HG03521 (cell line): Measurements from ENCODE around the gene SAC3D1.
"Not testable (repeated sequence)": the region's sequence is repeated elsewhere in the genome, so short reads cannot be mapped to it uniquely, and the experiment has no call there.

Experiments used
- ATAC-seq: cut with Tn5 transposase; IDR thresholded peaks from one replicate; pipeline ENCODE4 v1.9.1; 2021; ENCODE audit warnings: mild to moderate bottlenecking, moderate library complexity; ENCODE audit not compliant: unreplicated experiment

The SAC3D1 gene

DNA sequence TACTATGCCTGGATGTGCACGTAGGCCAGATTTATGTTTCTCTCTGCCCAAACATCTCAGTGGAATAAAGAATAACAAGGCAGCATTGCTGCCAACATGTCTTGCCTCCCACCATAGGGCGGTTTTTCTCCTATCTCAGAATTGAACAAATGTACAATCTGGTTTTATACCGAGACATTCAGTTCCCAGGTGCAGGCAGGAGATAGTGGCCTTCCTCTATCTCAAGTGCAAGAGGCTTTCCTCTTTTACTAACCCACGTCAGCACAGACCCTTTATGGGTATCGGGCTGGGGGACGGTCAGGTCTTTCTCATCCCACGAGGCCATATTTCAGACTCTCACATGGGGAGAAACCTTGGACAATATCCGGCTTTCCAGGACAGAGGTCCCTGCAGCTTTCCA, 17.5 kb upstream of the SAC3D1 start:
- not testable (repeated sequence) for ATAC-seq

DNA sequence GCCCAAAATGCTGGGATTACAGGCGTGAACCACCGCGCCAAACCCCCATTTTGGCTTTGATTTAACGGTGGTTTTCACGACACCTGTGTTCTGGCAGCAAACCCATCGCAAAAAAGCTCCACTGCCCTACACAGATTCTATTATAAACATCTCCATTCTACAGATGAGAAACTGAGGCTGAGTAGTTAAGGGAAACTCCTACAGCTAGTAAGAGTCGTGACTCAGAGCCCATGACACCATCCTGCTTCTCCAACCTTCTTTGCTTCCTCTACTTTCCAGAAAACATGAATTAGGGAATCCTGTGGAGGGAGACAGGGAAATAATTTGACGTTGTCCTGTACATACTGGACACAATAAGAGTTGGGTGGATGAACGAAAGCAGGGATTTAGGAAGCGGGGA, 14.2 kb upstream of the SAC3D1 start:
- no peak for ATAC-seq

DNA sequence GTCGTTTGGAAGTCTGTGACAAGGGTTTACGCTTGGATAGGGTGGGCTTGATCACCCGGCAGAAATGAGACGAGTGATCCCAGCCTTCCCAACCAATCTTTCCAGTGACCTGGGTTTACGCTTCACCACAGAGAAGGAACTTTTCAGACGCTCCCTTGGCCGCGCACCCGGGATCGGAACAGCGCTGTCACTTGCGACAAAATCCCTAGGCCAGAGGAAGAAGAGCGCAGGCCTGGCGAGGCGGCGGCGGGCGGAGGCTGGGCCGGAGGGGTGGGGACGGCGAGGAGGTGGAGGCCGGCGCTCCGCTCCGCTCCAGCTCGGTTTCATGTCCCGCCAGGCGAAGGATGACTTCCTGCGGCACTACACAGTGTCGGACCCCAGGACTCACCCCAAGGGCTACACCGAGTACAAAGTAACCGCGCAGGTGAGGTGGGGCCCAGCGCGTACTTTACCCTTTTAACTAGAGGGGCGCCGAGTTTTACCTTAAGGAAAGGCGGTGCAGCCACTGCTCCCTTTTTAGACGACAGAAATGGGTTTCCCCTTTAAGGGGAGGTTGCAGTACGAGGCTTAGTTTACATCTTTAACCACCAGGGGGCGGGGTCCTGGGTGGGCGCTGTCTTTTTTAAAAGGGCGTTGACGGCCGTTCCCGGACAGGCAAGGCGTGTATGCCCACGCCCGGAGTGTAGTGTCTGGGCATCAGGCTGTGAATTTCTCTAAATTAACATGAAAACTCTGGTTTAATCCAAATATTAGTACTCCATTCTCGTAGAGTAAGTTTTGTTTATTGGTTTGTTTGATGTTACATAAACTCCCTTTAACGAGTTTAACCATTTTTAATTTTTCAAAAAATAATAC, 13.6 kb upstream of the SAC3D1 start, which contains the start of gene SNX15:
SNX15 (plus strand) TSS at position 227 of the 855 bp plus-strand sequence; CDS start at position 326, 99 bp downstream.
- peak; percentile 83 for ATAC-seq

DNA sequence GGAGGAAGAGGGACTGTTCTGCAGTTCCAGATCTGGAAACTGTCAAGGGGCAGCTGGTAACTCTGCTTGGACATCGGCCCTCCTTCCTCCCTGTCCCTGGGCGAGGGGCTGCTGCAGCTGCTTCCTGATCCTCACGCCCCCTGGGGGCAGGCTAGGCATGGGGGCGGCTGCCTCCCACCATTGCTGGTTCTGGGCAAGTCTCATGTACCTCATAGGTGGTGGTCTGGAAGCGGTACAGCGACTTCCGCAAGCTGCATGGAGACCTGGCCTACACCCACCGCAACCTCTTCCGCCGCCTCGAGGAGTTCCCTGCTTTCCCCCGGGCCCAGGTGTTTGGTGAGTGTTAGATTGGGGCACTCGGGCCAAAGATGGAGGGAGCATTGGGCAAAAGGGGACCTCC, 8.8 kb upstream of the SAC3D1 start:
- ATAC-seq, result no peak

DNA sequence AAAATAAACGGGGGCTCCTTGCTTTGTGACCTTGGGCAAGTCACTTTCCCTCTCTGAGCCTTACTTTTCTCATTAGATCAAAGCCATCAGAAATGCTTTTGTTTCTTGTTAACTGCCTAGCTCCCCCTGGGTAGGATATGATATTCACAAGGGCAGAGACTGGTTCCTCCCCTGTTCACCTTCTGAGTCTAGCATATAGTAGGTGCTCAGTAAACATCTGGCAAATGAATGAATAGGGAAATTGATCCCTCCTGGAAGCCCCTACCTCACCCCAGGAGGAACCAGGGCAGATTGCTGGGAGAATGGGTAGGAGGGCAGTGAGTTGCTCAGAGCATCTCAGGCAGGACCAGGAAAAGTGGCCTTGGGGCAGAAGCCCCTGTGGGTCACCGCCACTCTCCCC, 6.6 kb upstream of the SAC3D1 start:
- no peak for ATAC-seq

DNA sequence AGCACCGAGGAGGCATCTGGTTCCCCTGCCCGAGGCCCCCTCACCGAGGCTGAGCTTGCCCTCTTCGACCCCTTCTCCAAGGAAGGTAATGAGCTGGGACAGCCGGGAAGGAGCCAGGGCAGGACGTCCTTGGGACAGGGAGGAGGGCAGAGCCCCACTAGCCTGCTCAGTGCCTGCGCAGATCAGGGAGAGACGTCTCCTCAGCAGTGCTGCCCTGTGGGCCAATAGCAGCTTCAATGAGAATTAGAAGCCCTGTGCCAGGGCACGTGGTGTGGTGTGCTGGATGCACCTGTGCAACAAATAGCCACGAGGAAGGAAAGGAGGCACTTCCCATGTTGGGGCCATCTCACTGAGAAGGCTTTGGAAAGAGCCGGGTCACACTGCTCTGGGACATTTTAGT, 5.4 kb upstream of the SAC3D1 start:
- ATAC-seq, result no peak

DNA sequence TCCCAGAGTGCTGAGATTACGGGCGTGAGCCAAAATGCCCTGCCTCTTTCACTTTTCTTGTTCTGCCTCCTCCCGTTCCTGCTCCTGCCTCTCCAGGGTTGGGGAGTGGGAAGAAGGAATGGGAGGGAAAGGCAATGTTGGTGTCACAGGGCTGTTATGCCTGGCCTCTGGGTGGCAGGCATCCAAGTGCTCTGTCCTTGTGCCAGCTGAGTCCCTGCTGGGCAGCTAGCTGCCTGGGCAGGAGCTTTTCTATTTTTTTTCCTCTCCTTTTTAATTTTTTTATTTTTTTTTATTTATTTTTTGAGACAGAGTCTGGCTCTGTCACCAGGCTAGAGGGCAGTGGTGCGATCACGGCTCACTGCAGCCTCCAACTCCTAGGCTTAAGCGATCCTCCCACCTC, 4.1 kb upstream of the SAC3D1 start:
- no peak for ATAC-seq

DNA sequence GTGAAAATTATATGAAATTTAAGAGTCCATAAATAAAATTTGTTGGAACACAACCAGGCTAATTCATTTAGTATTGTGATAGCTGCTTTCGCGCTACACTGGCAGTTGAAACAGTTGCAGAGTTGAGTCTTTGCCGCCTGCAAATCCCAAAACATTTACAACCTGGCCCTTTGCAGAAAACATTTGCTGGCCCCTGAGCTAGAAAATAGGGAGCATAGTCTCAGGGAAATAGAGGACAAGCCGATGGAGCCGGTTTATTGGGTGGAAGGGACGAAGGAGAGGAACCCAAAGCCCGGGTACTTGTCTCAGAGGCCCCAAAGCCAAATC, 527 bp upstream of the SAC3D1 start:
- ATAC-seq, result no peak

DNA sequence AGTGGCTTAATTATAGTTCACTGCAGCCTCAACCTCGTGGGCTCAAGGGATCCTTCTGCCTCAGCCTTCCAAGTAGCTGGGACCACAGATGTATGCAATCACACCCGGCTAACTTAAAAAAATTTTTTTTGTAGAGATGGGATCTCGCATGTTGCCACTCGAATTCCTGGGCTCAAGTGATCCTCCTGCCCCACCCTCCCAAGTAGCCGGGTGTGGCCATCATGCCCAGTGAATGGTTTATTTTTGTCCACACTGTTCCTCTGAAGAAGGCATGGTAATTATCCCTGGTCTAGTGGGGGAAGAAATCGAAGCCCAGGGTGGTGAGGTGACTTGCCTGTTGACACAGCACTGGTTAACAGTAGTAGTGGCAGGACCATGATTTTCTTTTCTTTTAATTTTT, 1.9 kb downstream of the SAC3D1 start:
- no peak for ATAC-seq

DNA sequence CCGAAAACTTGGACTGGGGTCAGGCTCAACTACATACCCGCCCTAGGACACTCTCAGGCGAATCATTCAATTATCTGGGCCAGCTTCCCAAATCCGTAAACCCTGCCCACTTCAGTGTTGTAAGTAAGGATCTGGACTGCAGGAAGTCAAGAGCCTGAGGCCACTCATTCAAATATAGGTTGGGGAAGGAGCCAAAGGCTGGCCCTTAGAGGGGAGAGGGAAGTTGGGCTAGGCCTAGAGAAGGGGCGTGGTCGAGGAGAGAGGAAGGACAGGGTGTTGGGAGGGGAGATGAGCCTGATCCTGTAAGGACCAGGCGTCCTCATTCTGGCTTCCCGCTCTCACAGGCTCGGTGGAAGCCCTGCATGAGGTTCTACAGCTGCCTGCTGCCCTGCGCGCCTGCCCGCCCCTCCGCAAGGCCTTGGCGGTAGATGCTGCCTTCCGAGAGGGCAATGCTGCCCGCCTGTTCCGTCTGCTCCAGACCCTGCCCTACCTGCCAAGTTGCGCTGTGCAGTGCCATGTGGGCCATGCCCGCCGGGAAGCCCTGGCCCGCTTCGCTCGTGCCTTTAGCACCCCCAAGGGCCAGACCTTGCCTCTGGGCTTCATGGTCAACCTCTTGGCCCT, 3.0 kb downstream of the SAC3D1 start:
- no peak for ATAC-seq

DNA sequence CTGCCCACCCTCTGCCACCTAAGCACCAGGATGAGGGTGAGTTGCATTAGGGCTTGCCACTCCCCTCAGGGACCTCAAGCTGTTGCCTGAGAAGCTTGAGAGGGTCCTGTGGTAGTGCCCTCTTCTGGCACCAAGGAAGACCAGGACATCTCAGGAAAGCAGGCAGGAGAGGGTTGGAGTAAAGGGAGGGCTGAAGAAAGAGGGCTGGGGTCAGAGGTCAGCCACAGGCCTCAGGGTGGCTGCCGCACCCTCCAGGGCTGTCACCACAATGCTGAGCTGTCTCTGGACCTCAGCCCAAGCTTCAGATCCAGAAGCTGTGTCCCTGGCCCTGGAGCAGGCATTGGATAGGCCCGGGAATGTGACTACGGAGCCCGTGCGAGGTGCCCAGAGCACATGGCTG, 4.1 kb downstream of the SAC3D1 start:
- no peak for ATAC-seq

DNA sequence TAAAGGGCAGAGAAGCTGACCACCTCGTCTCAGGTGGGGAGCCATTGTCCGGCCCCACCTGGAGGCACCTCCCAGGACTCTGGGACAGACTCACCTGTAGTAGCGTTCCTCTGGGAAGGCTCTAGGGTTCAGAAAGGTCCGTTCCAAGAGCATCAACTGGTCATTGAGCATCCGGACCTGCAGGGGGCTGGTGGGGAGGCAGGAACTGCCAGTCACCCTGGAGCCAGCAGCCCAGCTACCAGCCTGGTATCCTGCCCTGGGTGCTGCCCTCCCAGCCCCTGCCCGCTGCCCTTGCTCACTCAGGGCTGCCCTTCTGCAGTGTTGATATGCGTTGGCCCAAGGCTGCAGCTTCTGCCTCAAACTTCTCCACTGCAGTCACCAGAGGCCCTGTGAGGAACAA, 4.7 kb downstream of the SAC3D1 start:
- no peak for ATAC-seq

DNA sequence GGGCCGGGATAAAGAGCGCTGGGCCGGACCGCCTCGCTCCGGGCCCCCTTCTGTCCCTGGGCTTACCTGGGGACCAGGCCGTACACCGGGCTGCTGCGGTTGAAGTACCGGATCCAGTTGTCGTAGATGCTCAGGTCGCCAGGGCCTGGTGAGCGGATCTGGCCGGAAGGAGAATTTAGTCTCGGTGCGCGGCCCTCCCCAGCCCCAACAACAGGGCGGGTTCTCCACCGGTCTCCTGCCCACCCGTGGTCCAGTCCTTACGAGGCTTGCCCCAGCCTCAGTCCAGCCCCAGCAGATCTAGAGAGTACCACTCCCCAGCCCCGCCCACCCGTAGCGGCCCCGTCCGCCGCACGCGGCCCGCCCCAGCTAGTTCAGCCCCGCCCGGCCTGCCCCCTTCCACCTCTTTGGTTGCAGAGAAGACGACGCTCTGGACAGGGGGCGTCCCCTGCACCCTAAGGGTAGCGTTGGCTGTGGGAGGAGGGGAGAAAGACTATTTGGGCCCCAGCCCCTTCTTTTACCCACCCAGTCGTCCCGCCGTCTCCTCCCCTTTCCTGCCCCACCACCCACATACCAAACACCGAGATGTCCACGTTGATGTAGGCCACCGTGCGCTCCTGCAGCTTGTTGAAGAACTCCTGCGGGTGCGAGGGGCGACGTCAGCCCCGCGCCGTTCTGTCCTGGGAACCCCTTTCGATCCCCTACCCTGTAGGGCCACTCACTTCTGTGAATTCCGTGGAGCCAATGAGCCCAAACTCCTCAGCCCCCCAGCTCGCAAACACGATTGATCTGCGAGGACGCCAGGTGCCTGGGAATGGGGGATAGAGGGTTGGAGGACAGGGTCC, 6.8 kb downstream of the SAC3D1 start:
- ATAC-seq, result no peak

DNA sequence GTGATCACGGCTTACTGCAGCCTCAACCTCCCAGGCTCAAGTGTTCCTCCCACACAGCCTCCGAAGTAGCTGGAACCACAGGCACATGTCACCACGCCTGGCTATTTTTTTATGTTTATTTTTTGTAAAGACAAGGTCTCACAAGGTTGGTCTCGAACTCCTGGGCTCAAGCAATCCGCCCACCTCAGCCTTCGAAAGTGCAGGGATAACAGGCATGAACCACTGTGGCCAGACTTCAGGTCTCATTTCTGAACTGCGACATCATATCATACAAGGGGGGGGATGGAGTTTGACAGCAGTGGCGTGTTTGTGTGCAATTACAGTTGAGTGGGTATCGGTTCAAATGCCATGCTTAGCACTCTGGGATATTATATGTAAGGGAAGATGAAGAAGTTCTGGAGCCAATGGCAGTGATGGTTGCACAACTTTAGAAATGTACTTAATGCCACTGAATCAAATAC, 10.4 kb downstream of the SAC3D1 start:
- ATAC-seq, result no peak

DNA sequence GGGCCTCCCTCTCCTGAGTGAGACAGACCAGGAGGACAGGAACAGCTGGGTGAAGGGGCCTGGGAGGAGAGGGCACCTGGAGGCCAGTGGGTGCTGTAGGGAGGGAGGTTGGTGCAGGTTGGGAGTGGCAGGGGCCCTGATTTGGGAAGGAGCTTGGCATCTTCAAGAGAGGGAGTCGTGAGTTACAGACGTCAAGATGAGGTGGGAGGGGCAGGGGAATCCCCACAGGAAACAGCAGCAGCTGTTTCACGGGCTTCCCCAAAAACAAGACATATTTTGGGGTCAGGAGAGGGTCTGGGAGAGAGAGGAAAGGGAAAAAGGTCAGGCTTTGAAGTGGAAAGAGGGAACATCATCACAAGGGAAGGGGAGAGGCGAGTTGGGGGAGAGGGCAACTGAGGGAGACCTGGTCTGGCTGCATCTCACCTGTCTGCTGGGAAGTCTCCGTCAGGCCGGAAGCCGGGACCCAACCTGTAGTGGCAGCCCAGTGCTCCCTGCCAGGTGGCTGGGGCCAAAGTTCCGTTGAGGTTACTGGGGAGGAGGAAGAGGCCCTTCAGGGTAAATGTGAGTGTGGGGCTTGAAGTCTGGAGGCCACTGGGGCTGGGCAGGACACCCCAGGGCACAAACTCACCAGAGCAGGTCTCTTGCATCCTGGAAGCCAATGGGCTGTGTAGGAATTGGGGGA, 13.0 kb downstream of the SAC3D1 start:
- ATAC-seq, result no peak

DNA sequence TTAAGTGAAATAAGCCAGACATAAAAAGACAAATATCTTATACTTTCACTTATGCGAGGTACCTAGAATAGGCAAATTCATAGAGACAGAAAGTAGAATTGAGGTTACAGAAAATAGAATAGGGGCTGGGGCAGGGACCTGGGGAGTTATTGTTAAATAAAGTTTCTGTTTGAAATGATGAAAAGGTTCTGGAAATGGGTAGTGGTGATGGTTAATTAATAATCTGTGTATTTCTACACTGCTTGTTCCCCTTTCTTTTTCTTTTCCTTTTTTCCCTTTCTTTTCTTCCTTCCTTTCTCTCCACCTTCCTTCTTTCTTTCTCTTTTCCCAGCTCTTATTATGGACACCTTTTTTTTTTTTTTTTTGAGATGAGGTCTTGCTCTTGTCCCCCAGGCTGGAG, 14.5 kb downstream of the SAC3D1 start:
- no peak for ATAC-seq

DNA sequence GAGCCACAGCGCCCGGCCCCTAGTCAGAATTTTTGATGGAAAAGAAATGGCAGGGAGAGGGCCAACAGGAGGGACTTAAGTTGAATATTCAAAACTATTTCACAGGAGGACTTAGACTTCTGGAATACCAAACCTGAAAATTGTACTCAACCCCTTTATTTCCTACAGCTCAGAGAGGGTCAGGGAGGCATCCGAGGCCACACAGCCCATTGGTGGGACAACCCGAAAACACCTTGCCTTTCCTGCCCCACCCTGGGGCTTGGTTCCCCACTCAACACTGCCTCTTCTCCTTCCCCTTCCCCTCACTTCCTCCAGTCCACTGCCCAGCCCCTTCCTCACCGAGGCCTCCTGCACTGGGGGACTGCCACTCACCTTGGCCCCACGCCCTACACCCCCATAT, 16.0 kb downstream of the SAC3D1 start:
- no peak for ATAC-seq

DNA sequence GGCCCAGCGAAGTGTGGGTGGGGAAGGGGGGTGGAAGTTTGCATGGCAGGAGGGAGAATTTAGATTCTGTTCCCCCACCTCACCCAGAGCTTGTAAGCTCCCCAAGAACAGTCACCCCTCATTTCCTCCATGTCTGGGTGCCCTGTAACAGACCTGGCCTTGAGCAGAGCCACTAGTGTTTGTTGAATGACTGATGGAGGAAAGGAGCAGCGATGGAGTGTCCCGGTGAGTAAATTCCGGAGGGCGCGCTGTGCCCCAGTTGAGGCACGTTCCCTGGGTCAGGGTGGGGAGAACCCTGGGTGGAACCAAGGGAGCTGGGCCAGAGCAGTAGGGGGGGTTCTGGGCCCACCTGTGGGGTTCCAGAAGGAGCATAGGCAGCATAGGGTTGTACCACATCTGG, 16.5 kb downstream of the SAC3D1 start:
- ATAC-seq, result no peak

DNA sequence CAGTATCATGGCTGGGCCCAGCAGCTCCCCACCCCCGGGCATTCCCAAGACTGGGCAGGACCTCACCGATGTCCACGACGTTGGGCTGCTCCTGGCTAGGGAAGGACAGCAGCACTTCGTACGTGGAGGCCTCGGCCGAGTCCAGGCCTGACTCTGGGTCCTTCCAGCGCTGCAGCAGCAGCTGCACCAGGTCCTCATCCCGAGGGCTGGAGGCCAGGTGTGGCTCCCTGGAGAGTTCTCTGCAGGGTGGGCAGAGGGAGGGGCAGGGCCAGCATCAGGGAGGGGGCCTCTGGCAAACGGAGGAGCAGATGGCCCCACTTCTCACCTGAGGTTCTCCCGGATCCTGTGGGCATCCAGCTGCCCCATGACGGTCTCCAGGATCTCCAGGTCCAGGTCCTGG, 17.0 kb downstream of the SAC3D1 start:
- no peak for ATAC-seq

DNA sequence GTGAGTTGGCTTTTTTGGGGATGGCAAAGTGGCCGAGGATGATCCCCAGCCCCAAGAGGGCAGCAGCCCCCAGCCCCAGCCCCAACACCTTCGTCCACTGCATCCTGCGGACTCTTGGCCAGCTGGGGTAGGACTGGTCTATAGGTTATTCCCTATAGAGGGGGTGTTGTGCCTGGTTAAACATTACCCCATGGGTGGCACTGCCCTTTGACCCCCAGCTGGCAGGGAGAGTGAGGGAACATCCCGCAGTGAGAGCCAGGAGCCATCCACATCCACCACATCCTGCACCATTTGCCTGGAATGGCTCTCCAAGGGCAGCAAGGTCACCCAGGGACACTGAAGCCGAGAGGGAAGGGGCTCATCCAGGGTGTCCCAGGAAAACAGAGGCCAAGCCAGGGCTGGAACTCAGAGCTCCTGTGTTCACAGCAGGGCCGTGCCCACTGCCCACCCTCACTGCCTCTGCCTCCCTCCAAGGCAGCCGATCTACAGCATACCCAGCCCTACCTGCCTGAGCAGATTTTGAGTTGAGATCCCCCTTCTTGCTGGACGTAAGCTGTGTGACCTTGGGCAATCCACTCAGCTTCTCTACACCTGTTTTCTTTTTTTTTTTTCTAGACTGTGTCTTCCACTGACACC, 17.5 kb downstream of the SAC3D1 start, which contains the start of gene NAALADL1:
NAALADL1 (minus strand) TSS at position 135 of the 636 bp plus-strand sequence; CDS start at position 103, 32 bp downstream.
- no peak for ATAC-seq
